ENCODE results near the gene THEM5. TPM values are rescaled to one million over a fixed set of nuclear protein-coding genes. Genes with fewer than 3 reads are reported as not detected.
A peak's percentile ranks its signal among the peaks of the same experiment; 100 is the strongest.

The THEM5 gene
- total and polyA plus RNA-seq, 10 of the 15 experiments (the other 5 are each of a cell fraction or from before 2014, with no cell fraction given): 0.16 TPM; not detected in 9

GRCh38 chr1:151888972-151889570, 35.6 kb upstream of the THEM5 start:
- Histone ChIP-seq H2AFZ (ENCODE audit: control insufficient read depth, low read depth, low read length) (no peak overlapping the region), H3K79me2 (ENCODE audit: control insufficient read depth, insufficient read depth, low read length) (no peaks in the 10 kb centered on the region), H4K20me1 (ENCODE audit: control insufficient read depth, insufficient read depth) (no peaks in the 10 kb centered on the region), H3K9me3 (replicated peaks; ENCODE audit: control insufficient read depth, insufficient read depth, low read length) (no peaks in the 10 kb centered on the region), H3K4me1 (ENCODE audit: control insufficient read depth, insufficient read depth, low read length) (no peaks in the 10 kb centered on the region), H3K4me3 (no peak overlapping the region), H3K36me3 (ENCODE audit: control insufficient read depth in 2 of 2, insufficient read depth in 2 of 2, low read length in 1 of 2) (0 out of 4 replicates have a peak, but pooled peaks cover 0 to 4% of the 10 kb centered on the region in 2 experiments), H3K27ac (ENCODE audit: control insufficient read depth, insufficient read depth) (no peak overlapping the region), H3K9ac (ENCODE audit: control insufficient read depth, insufficient read depth, low read length) (no peak overlapping the region), H3K27me3 (replicated peaks in 1 of 2; ENCODE audit: control insufficient read depth in 2 of 2, insufficient read depth in 2 of 2, low read length in 1 of 2) (no peaks in the 10 kb centered on the region), H3K4me2 (ENCODE audit: control insufficient read depth, insufficient read depth) (no peak overlapping the region)
- 18% methylated on average over 2 of the region's 2 CpGs for WGBS (ENCODE audit: insufficient coverage, insufficient replicate concordance, low lambda C conversion rate, missing lambda C conversion rate)
- RAD21 ChIA-PET (ENCODE audit: unreplicated experiment): interaction anchor here (0.9 to 1.8 kb wide), 3 partner anchors 79 to 112 kb away, joined by 3 to 6 read pairs (median 3); no protein-coding TSS in a partner anchor
- SMC1A ChIA-PET (ENCODE audit: uncharacterized antibody, unreplicated experiment): interaction anchor here (1.4 to 5.2 kb wide), 3 partner anchors 46 to 110 kb away, joined by 3 to 47 read pairs (median 4); no protein-coding TSS in a partner anchor
- in situ Hi-C loops (cut with MboI): loop anchor here (5.0 kb wide), 1 partner anchor 108 kb away; no protein-coding TSS in a partner anchor
- peak; percentile 61 for ATAC-seq
- intact Hi-C loops (cut with micrococcal nuclease; ENCODE audit: unreplicated experiment): loop anchor here (1.0 kb wide), 2 partner anchors 108 to 112 kb away; no protein-coding TSS in a partner anchor
- POLR2A ChIA-PET: no interaction called here
- no peak for TF ChIP-seq RBBP5 (conservative IDR thresholded peaks at IDR 0.05)
- no peak for TF ChIP-seq CBFB (IDR thresholded peaks at IDR 0.05; ENCODE audit: low read depth)
- TF ChIP-seq CTCF (IDR thresholded peaks at IDR 0.05 in 2 of 3, conservative IDR thresholded peaks at IDR 0.05 in 1 of 3; ENCODE audit: control insufficient read depth in 2 of 3, extremely low read depth in 1 of 3, insufficient read depth in 1 of 3, low read depth in 3 of 3, low read length in 3 of 3): peak; percentile 21 to 43 (median 42); a peak in 4 of 6 replicates
- no peak for TF ChIP-seq YBX1 (IDR thresholded peaks at IDR 0.05)
- peak; percentile 50 for TF ChIP-seq RAD21 (IDR thresholded peaks at IDR 0.05; ENCODE audit: insufficient read depth, low read depth, low read length)
- TF ChIP-seq HSF1 (IDR thresholded peaks at IDR 0.05; ENCODE audit: low read depth, low read length): no peak
- TF ChIP-seq EGR1 (IDR thresholded peaks at IDR 0.05; ENCODE audit: borderline replicate concordance in 1 of 2, low read depth in 2 of 2, low read length in 2 of 2): no peak
- no peak for TF ChIP-seq NFIC (IDR thresholded peaks at IDR 0.05; ENCODE audit: low read depth, low read length)
- TF ChIP-seq FOS (IDR thresholded peaks at IDR 0.05; ENCODE audit: borderline replicate concordance, extremely low read depth, insufficient read length): no peak
- peak; percentile 50 for TF ChIP-seq SMC3 (IDR thresholded peaks at IDR 0.05; ENCODE audit: borderline replicate concordance, low read length)
- TF ChIP-seq FOXK2 (IDR thresholded peaks at IDR 0.05): no peak
- TF ChIP-seq E2F8 (IDR thresholded peaks at IDR 0.05; ENCODE audit: low read depth, partially characterized antibody): no peak
- TF ChIP-seq BCL11A (IDR thresholded peaks at IDR 0.05; ENCODE audit: low read depth, low read length): no peak
- TF ChIP-seq ZNF274 (IDR thresholded peaks at IDR 0.05; ENCODE audit: insufficient read depth, insufficient read length): no peak
- TF ChIP-seq BHLHE40 (IDR thresholded peaks at IDR 0.05; ENCODE audit: borderline replicate concordance in 1 of 2, low read depth in 2 of 2, low read length in 1 of 2): no peak
- TF ChIP-seq SP1 (IDR thresholded peaks at IDR 0.05; ENCODE audit: low read depth, low read length): no peak
- no peak for DNase-seq (ENCODE audit: low read depth, low spot score)
- BruUV-seq (replicated peaks): no TSS peak
- CTCF ChIA-PET: interaction anchor here (1.0 to 3.6 kb wide), 7 partner anchors 8 to 112 kb away, joined by 3 to 34 read pairs (median 4); no protein-coding TSS in a partner anchor
- FAIRE-seq: peak; percentile 62

All from GM12878 (cell line).